Thyroid gland (tissue), 4 donors: ENCODE results near the gene FBXL7.

ENCODE experiments used
- CTCF ChIP-seq, 6 experiments: fragments of 200-600 bp in 3 of 6; fragments of 450-650 bp in 3 of 6; sonication (generic) in 3 of 6; IDR thresholded peaks; one replicate each; pipeline ENCODE4 v1.5.1; 2016 to 2019; ENCODE audit warnings: antibody characterized with exemption in 6 of 6, mild to moderate bottlenecking in 2 of 6, inconsistent platforms in 1 of 6, moderate library complexity in 1 of 6
- POLR2A ChIP-seq, 2 donors: fragments of 450-650 bp; IDR thresholded peaks; one replicate each; pipeline ENCODE4 v1.6.1; 2017; ENCODE audit warnings: antibody characterized with exemption in 2 of 2, mild to moderate bottlenecking in 2 of 2, moderate library complexity in 1 of 2

GRCh38 chr5:15571618-15572017, 71.6 kb downstream of the FBXL7 start:
- TF ChIP-seq CTCF (IDR thresholded peaks at IDR 0.05) (no peak), POLR2A (IDR thresholded peaks at IDR 0.05) (no peak)
